ENCODE data around the gene NFKBIZ. TPM values are rescaled to one million over a fixed set of nuclear protein-coding genes. Genes with fewer than 3 reads are reported as not detected.

The NFKBIZ gene
- total RNA-seq, 1 experiment from 2014 or later = 63.0 TPM

- no peak for ATAC-seq
- Histone ChIP-seq H4K20me1 (ENCODE audit: low read length) (no peaks in the 10 kb centered on the region), H3K79me2 (ENCODE audit: low read length) (no peaks in the 10 kb centered on the region)
Observed at GRCh38 chr3:101840066-101840465, 9.2 kb upstream of the NFKBIZ start.

GRCh38 chr3:101842245-101842934 is 6.9 kb upstream of the NFKBIZ start:
- BruUV-seq (replicated peaks) = no TSS peak
- H3K27ac ChIP-seq (ENCODE audit: low read length) = no peak overlapping the region
- no peak overlapping the region for H3K4me2 ChIP-seq (ENCODE audit: low read length)
- ChIA-PET POLR2A (ENCODE audit: unreplicated experiment) (interaction anchor here (0.6 kb wide), 1 partner anchor 78 kb away, joined by 10 read pairs; no protein-coding TSS in a partner anchor), CTCF (interaction anchor here (0.6 kb wide), 1 partner anchor 383 kb away, joined by 4 read pairs; no protein-coding TSS in a partner anchor)
- TF ChIP-seq CTCF (conservative IDR thresholded peaks at IDR 0.05; ENCODE audit: low read depth, low read length) = no peak
- no peak for TF ChIP-seq EZH2 (IDR thresholded peaks at IDR 0.05; ENCODE audit: low read length, unreplicated experiment)
- no peak for TF ChIP-seq EZH2phosphoT487 (IDR thresholded peaks at IDR 0.05; ENCODE audit: borderline replicate concordance, low read length)
- no peak overlapping the region for H3K9ac ChIP-seq (ENCODE audit: low read length)
- H3F3A ChIP-seq (ENCODE audit: low read length, unreplicated experiment) = no peaks in the 10 kb centered on the region
- H2AFZ ChIP-seq (ENCODE audit: low read length) = no peak overlapping the region
- no peaks in the 10 kb centered on the region for H3K9me3 ChIP-seq (ENCODE audit: low read length)
- H3K27me3 ChIP-seq (ENCODE audit: low read length) = no peaks in the 10 kb centered on the region
- no peak overlapping the region for H3K4me3 ChIP-seq (ENCODE audit: low read length)
- no peaks in the 10 kb centered on the region for H3K4me1 ChIP-seq (ENCODE audit: insufficient read depth, low read length)
- DNase-seq (no peak), ATAC-seq (no peak)
- H3K36me3 ChIP-seq (ENCODE audit: low read depth, low read length) = no peaks in the 10 kb centered on the region
- H3K9me2 ChIP-seq (replicated peaks; ENCODE audit: low read length) = no peaks in the 10 kb centered on the region
- intact Hi-C loops (cut with micrococcal nuclease) = no loop called here
- no peaks in the 10 kb centered on the region for H3K79me2 ChIP-seq (ENCODE audit: low read length)
- H4K20me1 ChIP-seq (ENCODE audit: low read length) = no peaks in the 10 kb centered on the region

More at GRCh38 chr3:101840066-101840465, 9.2 kb upstream of the NFKBIZ start:
- Histone ChIP-seq H3K9ac (ENCODE audit: low read length) (no peak overlapping the region), H3K4me1 (ENCODE audit: insufficient read depth, low read length) (peaks cover 8% of the 10 kb centered on the region; the same call in 1 of the 2 replicates), H3F3A (ENCODE audit: low read length, unreplicated experiment) (no peaks in the 10 kb centered on the region), H3K4me2 (ENCODE audit: low read length) (no peak overlapping the region), H3K4me3 (ENCODE audit: low read length) (no peak overlapping the region), H3K36me3 (ENCODE audit: low read depth, low read length) (no peaks in the 10 kb centered on the region), H3K9me3 (ENCODE audit: low read length) (no peaks in the 10 kb centered on the region), H3K27ac (ENCODE audit: low read length) (no peak overlapping the region), H2AFZ (ENCODE audit: low read length) (no peak overlapping the region), H3K27me3 (ENCODE audit: low read length) (no peaks in the 10 kb centered on the region), H3K9me2 (replicated peaks; ENCODE audit: low read length) (no peaks in the 10 kb centered on the region)
- ChIA-PET CTCF (no interaction called here), POLR2A (ENCODE audit: unreplicated experiment) (no interaction called here)
- intact Hi-C loops (cut with micrococcal nuclease) = no loop called here
- BruUV-seq (replicated peaks) = no TSS peak
- DNase-seq = no peak
- TF ChIP-seq EZH2 (IDR thresholded peaks at IDR 0.05; ENCODE audit: low read length, unreplicated experiment) (no peak), CTCF (conservative IDR thresholded peaks at IDR 0.05; ENCODE audit: low read depth, low read length) (no peak), EZH2phosphoT487 (IDR thresholded peaks at IDR 0.05; ENCODE audit: borderline replicate concordance, low read length) (no peak)

- H2AFZ ChIP-seq (ENCODE audit: low read length) = no peak overlapping the region
- DNase-seq = no peak
- H4K20me1 ChIP-seq (ENCODE audit: low read length) = no peaks in the 10 kb centered on the region
- no peak for ATAC-seq
- H3K9me2 ChIP-seq (replicated peaks; ENCODE audit: low read length) = no peaks in the 10 kb centered on the region
- no peak overlapping the region for H3K27ac ChIP-seq (ENCODE audit: low read length)
- no peak overlapping the region for H3K4me2 ChIP-seq (ENCODE audit: low read length)
- H3K36me3 ChIP-seq (ENCODE audit: low read depth, low read length) = no peaks in the 10 kb centered on the region
- ChIA-PET POLR2A (ENCODE audit: unreplicated experiment) (interaction anchor here (0.6 kb wide), 1 partner anchor 78 kb away, joined by 10 read pairs; no protein-coding TSS in a partner anchor), CTCF (interaction anchor here (0.6 kb wide), 1 partner anchor 382 kb away, joined by 4 read pairs; no protein-coding TSS in a partner anchor)
- BruUV-seq (replicated peaks) = no TSS peak
- H3K4me1 ChIP-seq (ENCODE audit: insufficient read depth, low read length) = peaks cover 3% of the 10 kb centered on the region
- no peaks in the 10 kb centered on the region for H3F3A ChIP-seq (ENCODE audit: low read length, unreplicated experiment)
- H3K9me3 ChIP-seq (ENCODE audit: low read length) = no peaks in the 10 kb centered on the region
- no peak overlapping the region for H3K9ac ChIP-seq (ENCODE audit: low read length)
- H3K4me3 ChIP-seq (ENCODE audit: low read length) = no peak overlapping the region
- H3K27me3 ChIP-seq (ENCODE audit: low read length) = no peaks in the 10 kb centered on the region
- TF ChIP-seq EZH2phosphoT487 (IDR thresholded peaks at IDR 0.05; ENCODE audit: borderline replicate concordance, low read length) = no peak
- TF ChIP-seq CTCF (conservative IDR thresholded peaks at IDR 0.05; ENCODE audit: low read depth, low read length) = no peak
- TF ChIP-seq EZH2 (IDR thresholded peaks at IDR 0.05; ENCODE audit: low read length, unreplicated experiment) = no peak
- no peaks in the 10 kb centered on the region for H3K79me2 ChIP-seq (ENCODE audit: low read length)
- intact Hi-C loops (cut with micrococcal nuclease) = no loop called here
Observed at GRCh38 chr3:101842935-101843330, 6.4 kb upstream of the NFKBIZ start.

Data from PC-3 (cell line).